Endodermal cell (in vitro differentiated cells): ENCODE measurements around the gene PTMA. TPM values are rescaled to one million over a fixed set of nuclear protein-coding genes. Genes with fewer than 3 reads are reported as not detected.

Experiments
- DNase-seq: peaks from one replicate; pipeline ENCODE4 v3.0.0-alpha.2; 2017
- H3K27ac ChIP-seq: 2 replicates; pipeline ENCODE4 v1.5.1; 2013; ENCODE audit warnings: mild to moderate bottlenecking, low read depth, low read length, moderate library complexity
- H3K27me3 ChIP-seq: 2 replicates; pipeline ENCODE4 v1.6.1; 2013; ENCODE audit warnings: mild to moderate bottlenecking, low read length, moderate library complexity; ENCODE audit not compliant: insufficient read depth, control insufficient read depth, poor library complexity, severe bottlenecking
- H3K36me3 ChIP-seq: 2 replicates; pipeline ENCODE4 v1.7.0; 2013; ENCODE audit warnings: mild to moderate bottlenecking, low read length, moderate library complexity; ENCODE audit not compliant: control insufficient read depth, insufficient read depth
- H3K4me1 ChIP-seq: one replicate; pipeline ENCODE4 v1.7.0; 2013; ENCODE audit warnings: low read length; ENCODE audit not compliant: control insufficient read depth, insufficient read depth
- H3K4me3 ChIP-seq: 2 replicates; pipeline ENCODE4 v1.5.1; 2013; ENCODE audit warnings: mild to moderate bottlenecking, low read length, moderate library complexity
- H3K9ac ChIP-seq: 2 replicates; pipeline ENCODE4 v1.6.1; 2013; ENCODE audit warnings: mild to moderate bottlenecking, low read length, moderate library complexity; ENCODE audit not compliant: poor library complexity, severe bottlenecking; ENCODE audit errors: extremely low read depth
- H3K9me3 ChIP-seq: 2 replicates; pipeline ENCODE4 v1.6.1; 2013; ENCODE audit warnings: mild to moderate bottlenecking, low read length, moderate library complexity; ENCODE audit not compliant: control insufficient read depth
- H3K27ac Mint-ChIP-seq: 2 replicates; pipeline ENCODE4 v1.8.0; 2020; ENCODE audit warnings: mixed read lengths
- H3K27me3 Mint-ChIP-seq: 2 replicates; pipeline ENCODE4 v1.8.0; 2021; ENCODE audit warnings: mild to moderate bottlenecking, mixed read lengths; ENCODE audit not compliant: insufficient read depth
- H3K36me3 Mint-ChIP-seq: 2 replicates; pipeline ENCODE4 v1.8.0; 2020; ENCODE audit warnings: low read depth, mixed read lengths
- H3K4me1 Mint-ChIP-seq: 2 replicates; pipeline ENCODE4 v1.8.0; 2020; ENCODE audit warnings: mixed read lengths
- H3K4me3 Mint-ChIP-seq: 2 replicates; pipeline ENCODE4 v1.8.0; 2020; ENCODE audit warnings: mild to moderate bottlenecking, moderate library complexity, mixed read lengths
- H3K9me3 Mint-ChIP-seq: 2 replicates; pipeline ENCODE4 v1.8.0; 2020; ENCODE audit warnings: mild to moderate bottlenecking, mixed read lengths
- CTCF ChIP-seq: fragments of 200-600 bp; sonication (generic); conservative IDR thresholded peaks from 2 replicates; pipeline ENCODE4 v1.5.0; 2021; ENCODE audit warnings: antibody characterized with exemption, mild to moderate bottlenecking
- WGBS, 2 experiments: methylation state at CpG; one replicate each; pipeline versions ENCODE4 v1.1.5 to v1.1.7; 2013; ENCODE audit warnings: missing lambda C conversion rate in 2 of 2, mixed read lengths in 1 of 2; ENCODE audit not compliant: insufficient coverage in 1 of 2, insufficient read length in 1 of 2; 5-methylcytosine and 5-hydroxymethylcytosine counted together
- total RNA-seq, 2 donors: library from RNA; stranded (reverse); fragmentation: NEBNext Ultra II Directional in 1 of 2; extraction: Animal tissue kit (Norgen Biotek cat#: 25700) in 1 of 2; gene quantifications; 2 replicates in 1 of 2; 3 replicates in 1 of 2; pipeline ENCODE4 v1.2.1, GENCODE V29; 2021

The PTMA gene
- total RNA-seq, 2 donors from 2014 or later = 1,233 to 1,450 TPM

GRCh38 chr2:231684314-231685223 lies 23.8 kb upstream of the PTMA start:
- peaks cover 7% of the 10 kb centered on the region for H3K4me1 ChIP-seq
- H3K27me3 Mint-ChIP-seq = no peaks in the 10 kb centered on the region
- no peak overlapping the region for H3K27ac Mint-ChIP-seq
- no peaks in the 10 kb centered on the region for H3K9me3 Mint-ChIP-seq
- peaks cover 26% of the 10 kb centered on the region for H3K4me1 Mint-ChIP-seq
- no peak overlapping the region for H3K9ac ChIP-seq
- TF ChIP-seq CTCF = no peak
- DNase-seq = peak; percentile 59
- H3K36me3 Mint-ChIP-seq = no peaks in the 10 kb centered on the region
- WGBS, 2 experiments = 85 to 92% methylated on average over 17 to 22 of the region's 22 CpGs
- H3K9me3 ChIP-seq = no peaks in the 10 kb centered on the region
- H3K27ac ChIP-seq = no peak overlapping the region
- H3K36me3 ChIP-seq = no peaks in the 10 kb centered on the region
- H3K27me3 ChIP-seq = no peaks in the 10 kb centered on the region
- H3K4me3 Mint-ChIP-seq = no peak overlapping the region
- H3K4me3 ChIP-seq = no peak overlapping the region

GRCh38 chr2:231685349-231686191 lies 22.8 kb upstream of the PTMA start:
- Histone ChIP-seq H3K9ac (no peak overlapping the region), H3K27ac (no peak overlapping the region), H3K4me1 (peaks cover 5% of the 10 kb centered on the region), H3K36me3 (no peaks in the 10 kb centered on the region), H3K27me3 (no peaks in the 10 kb centered on the region), H3K4me3 (no peak overlapping the region), H3K9me3 (no peaks in the 10 kb centered on the region)
- 85 to 86% methylated on average over 16 to 20 of the region's 20 CpGs for WGBS, 2 experiments
- Mint-ChIP-seq H3K4me3 (no peak overlapping the region), H3K36me3 (no peaks in the 10 kb centered on the region), H3K27ac (no peak overlapping the region), H3K9me3 (no peaks in the 10 kb centered on the region), H3K4me1 (peaks cover 20% of the 10 kb centered on the region), H3K27me3 (no peaks in the 10 kb centered on the region)
- peak; percentile 65 for TF ChIP-seq CTCF
- DNase-seq = peak; percentile 84

GRCh38 chr2:231686192-231687100 lies 21.9 kb upstream of the PTMA start:
- Histone ChIP-seq H3K9ac (no peak overlapping the region), H3K9me3 (no peaks in the 10 kb centered on the region), H3K4me1 (peaks cover 5% of the 10 kb centered on the region), H3K36me3 (no peaks in the 10 kb centered on the region), H3K27ac (no peak overlapping the region), H3K27me3 (no peaks in the 10 kb centered on the region), H3K4me3 (no peak overlapping the region)
- Mint-ChIP-seq H3K27ac (peak overlapping the region; percentile 41), H3K27me3 (no peaks in the 10 kb centered on the region), H3K9me3 (no peaks in the 10 kb centered on the region), H3K4me1 (peaks cover 19% of the 10 kb centered on the region), H3K36me3 (no peaks in the 10 kb centered on the region), H3K4me3 (peak overlapping the region; percentile 59)
- no peak for TF ChIP-seq CTCF
- 81 to 84% methylated on average over 4 to 11 of the region's 11 CpGs for WGBS, 2 experiments
- no peak for DNase-seq
